Left colon (tissue), 2 donors: ENCODE results near the gene SMAD6. TPM values are rescaled to one million over a fixed set of nuclear protein-coding genes. Genes with fewer than 3 reads are reported as not detected.

ENCODE experiments used
- ATAC-seq: fragments of 200-7000 bp; cut with Tn5 transposase; one replicate; pipeline ENCODE4 v1.9.1; 2020; ENCODE audit warnings: mild to moderate bottlenecking, moderate library complexity
- DNase-seq, 2 donors: peaks; one replicate each; pipeline ENCODE4 v3.0.0-alpha.2; 2020
- intact Hi-C, 2 donors: fragments of 100-400 bp; cut with DNase I in 1 of 2; cut with micrococcal nuclease in 1 of 2; formaldehyde crosslinking; loops; one replicate each; pipeline versions ENCODE4 v1.11.2 to v1.14.0; 2022; cut with DNase I, micrococcal nuclease
- total RNA-seq, 2 donors: library from RNA; stranded (reverse); fragmentation: NEBNext Ultra II Directional; extraction: Animal tissue kit (Norgen Biotek cat#: 25700); gene quantifications; one replicate each; pipeline ENCODE4 v1.2.1, GENCODE V29; 2021
- donor health status: DM: no; HTN: no; CAD: no.
- donor health status: DM: yes; HTN: yes; CAD: no.

Gene SMAD6
- total RNA-seq, 2 donors from 2014 or later = 9.6 to 11.2 TPM

DNA sequence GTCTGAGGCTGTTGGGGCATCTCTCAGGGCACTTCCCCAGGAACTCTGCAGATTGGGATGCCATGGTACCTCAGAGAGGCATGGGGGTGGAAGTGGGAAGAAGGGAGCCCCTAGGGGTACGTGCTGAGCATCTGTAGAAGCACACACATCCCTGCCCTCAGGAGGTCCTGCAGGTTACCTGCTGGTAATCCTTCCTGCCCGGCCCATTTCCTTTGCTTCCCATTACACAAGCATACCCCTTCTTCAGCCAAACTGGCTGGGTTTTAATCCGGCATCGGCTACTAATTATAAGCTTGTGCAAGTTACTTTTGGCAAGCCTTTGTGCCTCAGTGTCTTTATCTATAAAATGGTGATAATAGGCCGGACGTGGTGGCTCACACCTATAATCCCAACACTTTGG, 3.1 kb upstream of the SMAD6 start:
- DNase-seq = no peak
- intact Hi-C loops = loop anchor here in 1 of 2 donors (5.0 kb wide), 1 partner anchor 82 kb away; no protein-coding TSS in a partner anchor
- no peak for ATAC-seq

DNA sequence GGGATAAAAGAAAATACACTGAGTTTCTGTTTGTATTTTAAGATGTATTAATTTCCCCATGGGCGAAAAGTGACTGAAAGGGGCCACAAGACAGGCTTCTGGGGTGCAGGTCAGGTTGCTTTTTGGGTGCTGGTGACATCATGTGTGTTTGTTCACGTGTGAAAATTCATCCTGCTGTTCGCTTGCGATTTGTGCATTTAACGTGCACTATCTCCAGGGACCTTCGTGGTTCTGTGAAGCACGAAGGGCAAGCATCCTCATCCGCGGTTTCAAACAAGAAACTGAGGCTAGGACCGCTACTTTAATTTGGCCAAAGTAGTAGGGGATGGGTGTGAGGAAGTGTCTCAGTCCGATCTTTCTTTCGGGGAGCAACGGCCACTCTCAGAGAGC, 1.6 kb upstream of the SMAD6 start:
- intact Hi-C loops = no loop called here
- ATAC-seq (no peak), DNase-seq (no peak)

DNA sequence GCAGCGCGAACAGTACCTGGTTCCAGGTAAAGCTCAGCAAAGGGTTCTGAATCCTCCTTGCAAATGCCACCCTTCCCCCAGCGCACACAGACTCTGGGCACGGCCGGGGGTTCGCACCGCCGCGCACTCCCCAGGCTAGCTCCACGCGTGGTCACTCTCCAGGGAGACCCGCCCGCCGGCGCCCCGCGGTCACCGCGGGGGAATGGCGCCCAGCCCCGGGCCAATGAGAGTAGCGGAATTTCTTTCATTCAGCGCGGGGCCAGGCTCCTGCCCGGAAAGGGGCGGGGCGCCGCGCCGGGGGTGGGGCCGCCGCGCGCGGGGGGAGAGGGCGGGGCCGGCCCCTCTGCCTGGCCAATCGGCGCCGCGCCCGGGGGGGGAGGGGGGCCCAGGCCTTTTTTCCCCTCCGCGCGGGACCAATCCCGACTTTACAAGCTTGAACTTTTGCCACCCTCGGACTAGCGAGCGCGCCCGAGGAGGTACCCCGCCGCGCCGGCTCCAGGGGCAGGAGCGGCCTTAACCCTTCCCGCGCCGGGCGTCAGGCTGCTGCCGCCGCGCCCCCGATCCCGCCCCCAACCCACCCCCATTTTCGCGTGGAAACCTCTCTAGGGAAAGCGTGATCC, 1.1 kb upstream of the SMAD6 start:
- intact Hi-C loops = no loop called here
- DNase-seq = peak; percentile 95
- ATAC-seq = peak; percentile 73

DNA sequence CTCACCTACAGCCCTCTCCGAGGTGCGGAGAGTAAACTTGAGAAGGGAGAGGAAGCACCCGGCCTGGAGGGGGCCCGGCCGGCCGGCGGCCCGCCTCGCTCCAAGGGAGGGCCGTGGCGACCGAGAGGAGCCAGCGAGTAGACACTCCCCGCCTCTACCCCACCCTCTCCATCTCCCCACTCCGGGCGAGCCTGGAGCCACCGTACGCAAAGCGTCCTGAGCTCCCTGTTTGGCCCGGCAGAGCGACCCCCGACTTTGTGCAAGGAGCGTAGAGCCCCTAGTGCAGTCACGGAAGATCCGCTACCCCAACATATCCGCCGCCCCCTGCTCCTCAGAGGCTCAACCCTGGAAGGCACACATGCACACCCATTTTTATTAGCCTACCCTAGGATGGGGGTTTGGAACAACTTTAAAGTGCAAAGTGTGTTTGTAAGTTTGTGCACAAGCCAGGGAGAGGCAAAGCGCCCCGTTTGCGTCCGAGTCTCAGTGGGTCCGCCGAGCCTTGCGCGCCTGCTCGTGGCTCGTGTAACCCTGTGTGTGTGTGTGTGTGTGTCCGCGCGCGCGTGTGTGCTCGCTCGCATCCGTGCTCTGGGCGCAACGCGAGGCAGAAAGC, 508 bp upstream of the SMAD6 start:
- peak; percentile 57 to 69 for DNase-seq
- peak; percentile 40 for ATAC-seq
- intact Hi-C loops = no loop called here

DNA sequence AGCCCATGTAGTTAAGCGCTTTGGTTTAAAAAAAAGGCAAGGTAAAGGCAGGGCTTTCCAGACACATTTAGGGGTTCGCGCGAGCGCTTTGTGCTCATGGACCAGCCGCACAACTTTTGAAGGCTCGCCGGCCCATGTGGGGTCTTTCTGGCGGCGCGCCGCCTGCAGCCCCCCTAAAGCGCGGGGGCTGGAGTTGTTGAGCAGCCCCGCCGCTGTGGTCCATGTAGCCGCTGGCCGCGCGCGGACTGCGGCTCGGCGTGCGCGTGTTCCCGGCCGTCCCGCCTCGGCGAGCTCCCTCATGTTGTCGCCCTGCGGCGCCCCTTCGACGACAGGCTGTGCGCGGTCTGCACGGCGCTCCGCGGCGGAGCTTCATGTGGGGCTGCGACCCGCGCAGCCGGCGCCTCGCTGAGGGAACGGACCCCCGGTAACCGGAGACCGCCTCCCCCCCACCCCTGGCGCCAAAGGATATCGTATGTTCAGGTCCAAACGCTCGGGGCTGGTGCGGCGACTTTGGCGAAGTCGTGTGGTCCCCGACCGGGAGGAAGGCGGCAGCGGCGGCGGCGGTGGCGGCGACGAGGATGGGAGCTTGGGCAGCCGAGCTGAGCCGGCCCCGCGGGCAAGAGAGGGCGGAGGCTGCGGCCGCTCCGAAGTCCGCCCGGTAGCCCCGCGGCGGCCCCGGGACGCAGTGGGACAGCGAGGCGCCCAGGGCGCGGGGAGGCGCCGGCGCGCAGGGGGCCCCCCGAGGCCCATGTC, 927 bp downstream of the SMAD6 start:
- DNase-seq (peak in 1 of 2 donors; percentile 51), ATAC-seq (no peak)

DNA sequence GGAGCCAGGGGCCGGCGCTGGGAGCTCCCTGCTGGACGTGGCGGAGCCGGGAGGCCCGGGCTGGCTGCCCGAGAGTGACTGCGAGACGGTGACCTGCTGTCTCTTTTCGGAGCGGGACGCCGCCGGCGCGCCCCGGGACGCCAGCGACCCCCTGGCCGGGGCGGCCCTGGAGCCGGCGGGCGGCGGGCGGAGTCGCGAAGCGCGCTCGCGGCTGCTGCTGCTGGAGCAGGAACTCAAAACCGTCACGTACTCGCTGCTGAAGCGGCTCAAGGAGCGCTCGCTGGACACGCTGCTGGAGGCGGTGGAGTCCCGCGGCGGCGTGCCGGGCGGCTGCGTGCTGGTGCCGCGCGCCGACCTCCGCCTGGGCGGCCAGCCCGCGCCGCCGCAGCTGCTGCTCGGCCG, 1.5 kb downstream of the SMAD6 start:
- no peak for ATAC-seq
- DNase-seq = peak in 1 of 2 donors; percentile 53
- intact Hi-C loops = no loop called here

More for the DNA sequence above, 927 bp downstream of the SMAD6 start:
- intact Hi-C loops = no loop called here

DNA sequence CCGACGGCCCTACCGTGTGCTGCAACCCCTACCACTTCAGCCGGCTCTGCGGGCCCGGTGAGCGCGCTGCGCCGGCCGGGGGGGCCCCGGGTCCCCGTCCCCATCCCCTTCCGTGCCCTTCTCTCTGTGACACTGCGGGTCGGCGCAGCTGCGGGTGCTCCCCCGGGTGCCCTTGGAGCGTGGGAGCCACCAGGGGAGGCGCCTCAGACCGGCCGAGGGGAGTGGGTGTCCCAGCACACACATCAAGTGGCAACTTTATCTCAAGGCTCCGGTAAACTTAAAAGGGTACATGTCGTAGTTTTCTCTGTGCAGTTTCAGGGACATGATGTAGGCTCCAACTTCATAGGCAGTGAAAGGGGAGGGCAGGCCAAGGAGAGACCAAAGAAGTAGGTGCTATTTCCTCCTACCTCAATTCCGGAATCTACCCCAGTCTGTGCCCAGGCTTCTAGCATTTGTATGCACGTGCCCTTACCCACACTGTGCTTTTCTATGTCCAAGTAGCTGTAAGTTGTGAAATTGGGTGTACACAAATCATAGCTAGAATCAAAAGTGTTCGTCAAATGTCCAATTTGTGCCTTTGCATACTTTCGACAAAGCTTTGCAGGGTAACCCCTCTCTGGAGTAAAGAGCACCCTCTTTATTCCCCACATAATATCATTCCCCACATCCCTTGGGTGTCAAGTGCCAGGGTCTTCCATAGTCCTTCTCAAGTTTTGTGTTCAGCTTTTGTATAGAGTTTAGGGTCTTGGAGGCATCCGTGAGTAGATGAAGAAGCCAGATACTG, 2.2 kb downstream of the SMAD6 start:
- DNase-seq (peak in 1 of 2 donors; percentile 32), ATAC-seq (no peak)
- intact Hi-C loops = no loop called here

DNA sequence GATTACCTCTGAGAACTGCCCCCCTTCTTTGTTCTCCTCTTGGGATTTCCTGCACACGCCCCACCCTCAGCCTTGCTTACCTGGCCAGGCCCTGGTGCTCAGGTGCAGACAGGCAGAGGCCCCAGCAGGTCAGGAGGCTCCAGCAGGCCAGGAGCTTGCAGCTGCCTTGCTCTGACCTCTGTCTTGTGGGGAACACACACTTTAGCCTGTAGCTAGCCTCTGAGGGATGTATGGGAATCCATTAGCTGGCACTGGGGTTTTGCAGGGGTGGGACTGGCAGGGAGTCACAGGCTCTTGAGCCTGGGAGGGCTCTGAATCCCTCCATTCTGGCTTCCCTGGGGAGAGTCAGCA, 2.7 kb downstream of the SMAD6 start:
- peak; percentile 67 to 73 for DNase-seq
- intact Hi-C loops = loop anchor here in 1 of 2 donors (5.0 kb wide), 1 partner anchor 68 kb away; no protein-coding TSS in a partner anchor

DNA sequence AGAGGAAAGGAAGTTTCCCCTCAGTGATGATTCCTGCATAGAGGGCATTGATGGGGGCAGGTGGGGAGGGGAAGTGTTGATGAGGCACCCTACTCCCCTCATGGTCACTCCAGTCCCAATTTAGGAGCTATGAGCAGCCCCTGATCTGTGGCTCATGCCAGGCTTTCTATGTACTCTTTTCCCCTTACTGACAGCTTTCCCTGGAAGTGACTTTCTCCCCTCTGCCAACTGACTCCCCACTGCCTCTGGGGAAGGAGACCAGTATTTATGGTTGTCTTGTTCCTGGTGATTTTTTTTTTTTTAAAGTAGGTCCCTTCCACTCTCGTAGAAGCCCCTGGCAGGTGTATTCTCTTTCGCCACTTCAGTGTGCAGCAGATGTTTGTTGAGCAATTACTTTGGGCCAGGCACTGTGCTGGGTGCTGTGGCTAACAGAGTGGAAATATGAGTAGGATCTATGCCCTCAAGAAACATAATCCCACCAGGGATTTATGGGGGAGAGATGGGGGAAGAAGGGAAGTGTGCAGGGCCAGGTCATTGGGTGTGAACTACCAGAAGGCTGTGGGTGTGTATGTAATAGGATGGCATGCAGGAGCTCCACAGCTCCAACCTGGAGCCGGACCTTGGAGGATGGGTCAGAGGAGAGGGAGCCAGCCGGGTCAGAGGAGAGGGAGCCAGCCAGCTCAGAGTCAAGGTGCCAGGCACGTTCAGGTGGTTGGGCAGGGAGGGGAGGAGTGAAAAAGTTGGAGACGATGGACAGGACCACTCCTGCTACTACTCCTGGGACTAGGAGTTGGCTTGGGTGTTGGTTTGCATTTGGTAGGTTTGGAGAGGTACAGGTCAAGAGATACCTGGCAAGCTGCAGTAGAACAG, 3.5 kb downstream of the SMAD6 start:
- intact Hi-C loops = loop anchor here in 1 of 2 donors (5.0 kb wide), 1 partner anchor 67 kb away; no protein-coding TSS in a partner anchor
- DNase-seq = no peak
- no peak for ATAC-seq

More for the DNA sequence above, 2.7 kb downstream of the SMAD6 start:
- peak; percentile 24 for ATAC-seq

DNA sequence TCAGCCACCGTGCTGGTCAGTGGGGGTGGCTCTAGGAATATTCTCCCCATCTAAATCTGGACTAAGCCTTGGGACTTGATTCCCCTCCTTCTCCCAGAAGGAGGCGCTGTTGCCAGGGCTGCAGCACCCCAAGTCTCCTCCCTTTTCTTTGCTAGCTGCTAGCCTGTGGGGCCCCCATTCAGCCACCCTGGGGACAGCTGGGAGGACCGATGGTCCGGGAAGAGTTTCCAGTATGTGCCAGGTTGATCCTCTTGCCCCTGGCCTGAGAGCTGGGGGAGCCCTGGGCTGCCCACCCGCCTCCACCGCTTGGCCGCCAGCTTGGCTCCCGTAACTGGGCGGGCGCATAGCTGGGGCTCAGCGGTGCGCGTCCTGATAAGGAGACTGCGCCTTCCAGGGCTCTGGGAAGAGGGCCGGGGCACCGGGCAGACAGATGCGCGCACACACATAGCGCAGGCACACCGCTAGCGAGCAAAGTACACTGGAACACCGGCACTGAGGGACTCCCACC, 4.2 kb downstream of the SMAD6 start:
- intact Hi-C loops = loop anchor here in 1 of 2 donors (5.0 kb wide), 1 partner anchor 66 kb away; no protein-coding TSS in a partner anchor
- DNase-seq (peak; percentile 27 to 28), ATAC-seq (no peak)

DNA sequence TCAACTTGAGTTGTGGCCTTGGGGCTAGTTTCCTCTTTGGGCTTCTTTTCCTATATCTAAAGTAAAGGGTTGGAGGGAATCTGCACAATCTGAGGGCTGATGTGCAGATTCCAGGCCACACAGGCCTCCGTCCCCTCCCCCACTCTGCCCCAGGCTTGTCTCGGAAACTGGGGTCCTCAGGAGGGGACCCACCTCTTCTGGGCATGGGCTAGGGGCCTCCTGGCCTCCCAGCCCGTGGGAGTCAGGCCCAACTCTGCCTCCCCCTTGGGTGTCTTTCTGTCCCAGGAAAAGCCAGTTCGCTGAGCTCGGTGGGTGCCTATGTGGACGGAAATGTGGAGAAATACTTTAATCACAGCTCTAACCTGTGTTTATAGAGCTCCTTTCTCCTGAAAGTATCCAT, 4.8 kb downstream of the SMAD6 start:
- DNase-seq (peak in 1 of 2 donors; percentile 24), ATAC-seq (no peak)
- intact Hi-C loops = loop anchor here in 1 of 2 donors (5.0 kb wide), 1 partner anchor 65 kb away; no protein-coding TSS in a partner anchor

DNA sequence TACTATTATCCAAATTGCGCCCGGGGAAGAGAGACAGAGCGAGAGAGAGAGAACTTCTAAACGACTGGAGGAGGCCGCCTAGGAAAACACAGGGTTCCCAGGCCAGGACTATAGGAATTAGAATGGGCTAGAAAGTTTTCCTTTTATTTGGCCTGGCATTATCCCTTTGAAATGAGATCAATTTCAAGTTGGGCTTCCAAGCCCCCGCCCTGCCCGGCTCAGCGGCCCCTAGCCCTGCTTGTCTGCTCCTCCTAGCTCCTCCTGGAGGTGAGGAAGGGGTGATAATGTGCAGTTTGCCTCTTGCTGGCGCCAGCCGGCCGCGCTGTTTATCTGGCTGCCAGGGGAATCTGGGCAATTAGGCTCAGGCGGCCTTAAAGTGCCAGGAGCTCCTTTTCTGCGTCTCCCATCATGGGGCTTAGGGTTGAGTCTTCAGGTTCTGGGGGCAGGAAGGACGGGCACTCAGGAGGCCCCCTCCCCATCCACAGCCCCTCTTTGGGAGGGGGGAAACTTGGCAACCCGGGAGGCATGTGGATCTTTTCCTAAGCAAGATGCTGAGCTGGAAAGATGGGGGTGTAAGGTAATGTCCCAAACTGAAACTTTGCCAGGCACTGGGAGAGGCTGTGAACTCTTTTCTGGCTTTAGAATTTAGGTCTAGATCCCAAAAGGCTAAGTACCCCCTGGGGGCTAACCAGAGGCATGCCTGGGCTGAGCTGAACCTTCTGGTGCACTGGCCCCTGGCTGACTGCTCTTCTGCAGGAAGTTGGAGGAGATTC, 5.5 kb downstream of the SMAD6 start:
- intact Hi-C loops = loop anchor here in 1 of 2 donors (5.0 kb wide), 1 partner anchor 65 kb away; no protein-coding TSS in a partner anchor

DNA sequence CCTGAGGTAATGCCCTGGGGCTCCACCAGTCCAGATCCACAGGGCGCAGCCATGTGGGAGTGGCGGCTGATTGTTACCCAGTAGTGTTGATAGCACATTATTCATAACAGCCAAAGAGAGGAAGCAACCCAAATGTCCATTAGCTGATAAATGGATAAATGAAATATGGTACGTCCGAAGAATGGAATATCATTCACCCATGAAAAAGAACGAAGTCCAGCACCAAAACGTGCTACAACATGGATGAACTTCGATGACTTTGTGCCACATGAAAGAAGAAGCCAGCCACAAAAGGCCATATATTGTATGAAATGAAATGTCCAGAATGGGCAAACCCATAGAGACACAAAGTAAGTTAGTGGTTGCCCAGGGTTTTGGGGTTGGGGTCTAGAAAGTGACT, 6.4 kb downstream of the SMAD6 start:
- ATAC-seq = no peak
- intact Hi-C loops = loop anchor here in 1 of 2 donors (5.0 kb wide), 1 partner anchor 64 kb away; no protein-coding TSS in a partner anchor
- DNase-seq = no peak

More for the DNA sequence above, 5.5 kb downstream of the SMAD6 start:
- DNase-seq = peak; percentile 58
- ATAC-seq = peak; percentile 41

DNA sequence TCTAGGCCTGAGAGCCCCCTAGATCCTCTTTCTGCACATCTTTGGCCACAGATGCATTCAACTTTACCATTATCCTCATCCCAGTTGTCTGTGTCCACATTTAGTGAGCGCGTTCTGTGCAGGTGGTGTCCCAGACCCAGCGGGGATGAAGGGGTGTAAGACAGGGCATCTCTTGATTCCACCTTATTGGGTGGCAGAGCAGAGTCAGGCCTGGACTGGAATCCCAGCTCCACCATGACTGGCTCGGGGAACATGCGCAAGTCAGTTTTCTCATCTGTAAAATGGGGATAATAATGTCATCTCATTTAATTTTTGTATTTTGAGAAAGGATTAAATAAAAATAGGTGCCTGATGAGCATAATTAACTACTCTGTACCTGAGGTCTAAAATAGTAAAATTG, 7.8 kb downstream of the SMAD6 start:
- ATAC-seq (no peak), DNase-seq (no peak)
- intact Hi-C loops = loop anchor here in 1 of 2 donors (5.0 kb wide), 1 partner anchor 62 kb away; no protein-coding TSS in a partner anchor

DNA sequence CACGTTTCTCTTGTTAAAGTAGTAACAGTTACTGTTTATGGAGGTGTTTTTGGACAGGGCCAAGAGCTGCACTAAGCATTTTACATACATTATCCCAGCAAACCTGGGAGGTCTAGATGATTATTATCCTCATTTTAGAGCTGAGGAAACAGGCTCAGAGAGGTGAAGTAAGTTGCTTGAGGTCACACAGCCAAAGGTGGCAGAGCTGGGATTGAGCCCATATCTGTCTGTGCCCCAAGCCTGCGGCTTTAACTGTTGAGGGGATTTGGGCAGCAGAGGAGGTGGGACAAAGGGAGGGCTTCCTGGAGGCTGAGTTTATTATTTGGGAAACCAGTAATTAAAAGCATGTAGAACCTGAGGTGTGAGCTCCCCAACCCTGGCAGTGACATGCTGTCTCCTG, 9.2 kb downstream of the SMAD6 start:
- ATAC-seq (no peak), DNase-seq (no peak)
- intact Hi-C loops = no loop called here

DNA sequence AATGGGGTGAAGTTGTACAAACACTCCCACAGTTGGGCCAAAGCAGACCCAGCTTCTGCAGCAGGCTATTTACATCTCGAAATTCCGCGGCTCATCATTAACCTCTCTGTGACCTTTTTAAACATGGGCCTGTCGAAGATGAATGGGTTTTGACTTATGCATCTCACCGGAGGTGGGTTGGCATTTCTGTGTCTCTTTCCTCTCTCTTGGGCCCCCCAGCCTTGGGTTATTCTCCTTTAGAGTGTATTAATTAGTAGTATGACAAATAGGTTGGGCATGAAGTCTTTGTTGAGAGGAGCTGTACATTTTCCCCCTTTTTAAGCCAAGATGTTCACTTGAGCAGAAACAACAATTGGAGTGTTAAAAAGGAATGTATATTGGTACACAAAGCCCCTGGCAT, 9.8 kb downstream of the SMAD6 start:
- DNase-seq (no peak), ATAC-seq (no peak)
- intact Hi-C loops = no loop called here
